PC-3 (cell line): ENCODE results near the gene PARP11. TPM values are rescaled to one million over a fixed set of nuclear protein-coding genes. Genes with fewer than 3 reads are reported as not detected.

Experiments
- ATAC-seq: fragments of 200-7000 bp; cut with Tn5 transposase; 2 replicates; pipeline ENCODE4 v1.9.1; 2020; ENCODE audit warnings: mild to moderate bottlenecking, moderate library complexity
- BruUV-seq: library from RNA; stranded (reverse); fragments of 400-500 nt; replicated peaks from 2 replicates; lab custom pipeline; 2021; lab: Mats Ljungman, UMichigan
- CTCF ChIA-PET: fragments of 300-600 bp; sonication (Branson Sonifier 250); formaldehyde crosslinking; loops from one replicate; lab custom pipeline; 2022; ENCODE audit warnings: antibody characterized with exemption; lab: Charles Lee
- POLR2A ChIA-PET: fragments of 300-600 bp; sonication (Branson Sonifier 250); formaldehyde crosslinking; loops from one replicate; lab custom pipeline; 2022; ENCODE audit warnings: antibody characterized with exemption; ENCODE audit not compliant: unreplicated experiment; lab: Charles Lee
- DNase-seq: peaks from one replicate; pipeline ENCODE4 v3.0.0-alpha.2; 2015
- H2AFZ ChIP-seq: fragments of 300-600 bp; sonication (generic); 2 replicates; pipeline ENCODE4 v1.6.0; 2016; ENCODE audit warnings: antibody characterized with exemption, low read length
- H3F3A ChIP-seq: fragments of 300-600 bp; sonication (generic); one replicate; pipeline ENCODE4 v1.6.0; 2017; ENCODE audit warnings: antibody characterized with exemption, low read length, control low read depth, mild to moderate bottlenecking; ENCODE audit not compliant: unreplicated experiment
- H3K27ac ChIP-seq: fragments of 300-600 bp; sonication (generic); 2 replicates; pipeline ENCODE4 v1.5.1; 2016; ENCODE audit warnings: mild to moderate bottlenecking, low read length
- H3K27me3 ChIP-seq: fragments of 300-600 bp; sonication (generic); 2 replicates; pipeline ENCODE4 v1.6.1; 2016; ENCODE audit warnings: low read length, mixed read lengths
- H3K36me3 ChIP-seq: fragments of 300-600 bp; sonication (generic); 2 replicates; pipeline ENCODE4 v1.6.1; 2016; ENCODE audit warnings: low read depth, mixed run types, low read length, mixed read lengths
- H3K4me1 ChIP-seq: fragments of 300-600 bp; sonication (generic); 2 replicates; pipeline ENCODE4 v1.5.1; 2016; ENCODE audit warnings: low read length; ENCODE audit not compliant: insufficient read depth
- H3K4me2 ChIP-seq: fragments of 300-600 bp; sonication (generic); 2 replicates; pipeline ENCODE4 v1.6.0; 2016; ENCODE audit warnings: low read length
- H3K4me3 ChIP-seq: fragments of 300-600 bp; sonication (generic); 2 replicates; pipeline ENCODE4 v1.5.1; 2016; ENCODE audit warnings: mild to moderate bottlenecking, low read length, mixed read lengths
- H3K79me2 ChIP-seq: fragments of 300-600 bp; sonication (generic); 2 replicates; pipeline ENCODE4 v1.6.1; 2017; ENCODE audit warnings: low read length, mixed read lengths
- H3K9ac ChIP-seq: fragments of 300-600 bp; sonication (generic); 2 replicates; pipeline ENCODE4 v1.6.0; 2016; ENCODE audit warnings: mild to moderate bottlenecking, low read length
- H3K9me2 ChIP-seq: fragments of 300-600 bp; sonication (generic); replicated peaks from 2 replicates; pipeline ENCODE4 v1.6.1; 2016; ENCODE audit warnings: mixed run types, low read length, mixed read lengths
- H3K9me3 ChIP-seq: fragments of 300-600 bp; sonication (generic); 2 replicates; pipeline ENCODE4 v1.6.1; 2016; ENCODE audit warnings: low read length, mixed read lengths
- H4K20me1 ChIP-seq: fragments of 300-600 bp; sonication (generic); 2 replicates; pipeline ENCODE4 v1.6.1; 2016; ENCODE audit warnings: low read length, mixed read lengths
- CTCF ChIP-seq: fragments of 300-600 bp; sonication (generic); conservative IDR thresholded peaks from 2 replicates; pipeline ENCODE4 v1.5.1; 2017; ENCODE audit warnings: antibody characterized with exemption, low read depth, mild to moderate bottlenecking, low read length
- EZH2 ChIP-seq: fragments of 300-600 bp; sonication (generic); IDR thresholded peaks from one replicate; pipeline ENCODE4 v1.6.1; 2017; ENCODE audit warnings: antibody characterized with exemption, mild to moderate bottlenecking, low read length; ENCODE audit not compliant: unreplicated experiment
- EZH2phosphoT487 ChIP-seq: fragments of 300-600 bp; sonication (generic); IDR thresholded peaks from 2 replicates; pipeline ENCODE4 v1.6.1; 2018; ENCODE audit warnings: mild to moderate bottlenecking, antibody characterized with exemption, low read length, borderline replicate concordance
- intact Hi-C: fragments of 100-400 bp; cut with micrococcal nuclease; formaldehyde crosslinking; loops from 2 replicates; pipeline ENCODE4 v1.9.0; 2023
- total RNA-seq: library from RNA; depleted of rRNA; stranded (reverse); fragments of >200 nt; gene quantifications from 2 replicates; pipeline ENCODE4 v1.2.3, GENCODE V29; 2014

PARP11 gene
- total RNA-seq, 1 experiment from 2014 or later, result 2.2 TPM

GRCh38 chr12:3912863-3913262, 39.7 kb upstream of the PARP11 start:
- Histone ChIP-seq H4K20me1 (no peaks in the 10 kb centered on the region), H3K79me2 (no peaks in the 10 kb centered on the region), H2AFZ (no peak overlapping the region), H3K27me3 (peaks cover 38% of the 10 kb centered on the region), H3F3A (no peaks in the 10 kb centered on the region), H3K27ac (no peak overlapping the region), H3K4me3 (no peak overlapping the region), H3K36me3 (no peaks in the 10 kb centered on the region), H3K4me2 (no peak overlapping the region), H3K9me3 (no peaks in the 10 kb centered on the region), H3K4me1 (no peaks in the 10 kb centered on the region), H3K9me2 (no peaks in the 10 kb centered on the region), H3K9ac (no peak overlapping the region)
- DNase-seq, result no peak
- intact Hi-C loops, result no loop called here
- CTCF ChIA-PET, result no interaction called here
- BruUV-seq, result no TSS peak
- TF ChIP-seq CTCF (no peak), EZH2phosphoT487 (no peak), EZH2 (no peak)
- ATAC-seq, result no peak
- POLR2A ChIA-PET, result no interaction called here

GRCh38 chr12:3911409-3911808, 38.2 kb upstream of the PARP11 start:
- Histone ChIP-seq H4K20me1 (no peaks in the 10 kb centered on the region), H3K79me2 (no peaks in the 10 kb centered on the region), H2AFZ (no peak overlapping the region), H3K36me3 (no peaks in the 10 kb centered on the region), H3K9me2 (no peaks in the 10 kb centered on the region), H3F3A (no peaks in the 10 kb centered on the region), H3K27me3 (peaks cover 32% of the 10 kb centered on the region), H3K27ac (no peak overlapping the region), H3K4me3 (no peak overlapping the region), H3K9ac (no peak overlapping the region), H3K9me3 (no peaks in the 10 kb centered on the region), H3K4me1 (no peaks in the 10 kb centered on the region), H3K4me2 (no peak overlapping the region)
- intact Hi-C loops, result no loop called here
- TF ChIP-seq EZH2phosphoT487, result no peak
- TF ChIP-seq EZH2, result no peak
- TF ChIP-seq CTCF, result no peak
- ATAC-seq (no peak), DNase-seq (no peak)
- ChIA-PET POLR2A (no interaction called here), CTCF (no interaction called here)
- no TSS peak for BruUV-seq

- H3K79me2 ChIP-seq, result no peaks in the 10 kb centered on the region
- no peak overlapping the region for H3K4me2 ChIP-seq
- no peak overlapping the region for H3K27ac ChIP-seq
- H3K4me3 ChIP-seq, result no peak overlapping the region
- DNase-seq (no peak), ATAC-seq (no peak)
- H3K9ac ChIP-seq, result no peak overlapping the region
- H3F3A ChIP-seq, result no peaks in the 10 kb centered on the region
- TF ChIP-seq EZH2phosphoT487 (no peak), EZH2 (no peak), CTCF (no peak)
- CTCF ChIA-PET, result no interaction called here
- no peaks in the 10 kb centered on the region for H3K9me2 ChIP-seq
- no peaks in the 10 kb centered on the region for H3K9me3 ChIP-seq
- H3K36me3 ChIP-seq, result no peaks in the 10 kb centered on the region
- H3K4me1 ChIP-seq, result no peaks in the 10 kb centered on the region
- BruUV-seq, result no TSS peak
- no peaks in the 10 kb centered on the region for H4K20me1 ChIP-seq
- no peak overlapping the region for H2AFZ ChIP-seq
- POLR2A ChIA-PET, result no interaction called here
- intact Hi-C loops, result no loop called here
- peaks cover 36% of the 10 kb centered on the region; the same call in 1 of the 2 replicates for H3K27me3 ChIP-seq
Observed at GRCh38 chr12:3905664-3906063, 32.5 kb upstream of the PARP11 start.
